GM23338 (cell line): ENCODE measurements around the gene DPF3. TPM values are rescaled to one million over a fixed set of nuclear protein-coding genes. Genes with fewer than 3 reads are reported as not detected.

Experiments
- ATAC-seq: fragments of 200-7000 bp; cut with Tn5 transposase; 3 replicates; pipeline ENCODE4 v1.9.1; 2020
- DNase-seq: peaks from one replicate; pipeline ENCODE4 v3.0.0-alpha.2; 2015; ENCODE audit warnings: low spot score
- H2AFZ ChIP-seq: fragments of 200-600 bp; sonication (generic); 2 replicates; pipeline ENCODE4 v1.8.0; 2016; ENCODE audit warnings: antibody characterized with exemption, mild to moderate bottlenecking, moderate library complexity
- H3F3A ChIP-seq: fragments of 200-600 bp; sonication (generic); replicated peaks from 2 replicates; pipeline ENCODE4 v1.8.0; 2017; ENCODE audit warnings: antibody characterized with exemption, mixed run types, low read depth
- H3K27ac ChIP-seq: fragments of 200-600 bp; sonication (generic); 2 replicates; pipeline ENCODE4 v1.6.1; 2016; ENCODE audit warnings: low read depth
- H3K27me3 ChIP-seq: fragments of 200-600 bp; sonication (generic); 2 replicates; pipeline ENCODE4 v1.8.0; 2016; ENCODE audit warnings: mild to moderate bottlenecking, mixed run types, moderate library complexity; ENCODE audit not compliant: insufficient read depth
- H3K36me3 ChIP-seq: fragments of 200-600 bp; sonication (generic); 2 replicates; pipeline ENCODE4 v1.8.0; 2016; ENCODE audit warnings: mild to moderate bottlenecking; ENCODE audit not compliant: insufficient read depth
- H3K4me1 ChIP-seq: fragments of 200-600 bp; sonication (generic); 2 replicates; pipeline ENCODE4 v1.8.0; 2016; ENCODE audit warnings: mild to moderate bottlenecking, moderate library complexity; ENCODE audit not compliant: insufficient read depth
- H3K4me2 ChIP-seq: fragments of 200-600 bp; sonication (generic); 2 replicates; pipeline ENCODE4 v1.7.1; 2017; ENCODE audit warnings: mixed run types
- H3K4me3 ChIP-seq: fragments of 200-600 bp; sonication (generic); 2 replicates; pipeline ENCODE4 v1.6.1; 2016; ENCODE audit warnings: mixed run types
- H3K79me2 ChIP-seq: fragments of 200-600 bp; sonication (generic); replicated peaks from 2 replicates; pipeline ENCODE4 v1.8.0; 2017; ENCODE audit warnings: mild to moderate bottlenecking; ENCODE audit not compliant: insufficient read depth
- H3K9me2 ChIP-seq: fragments of 200-600 bp; sonication (generic); 2 replicates; pipeline ENCODE4 v1.8.0; 2017; ENCODE audit not compliant: insufficient read depth
- H4K20me1 ChIP-seq: fragments of 200-600 bp; sonication (generic); replicated peaks from 2 replicates; pipeline ENCODE4 v1.8.0; 2017; ENCODE audit warnings: mild to moderate bottlenecking; ENCODE audit not compliant: insufficient read depth
- H3K27ac Mint-ChIP-seq: 2 replicates; pipeline ENCODE4 v1.8.0; 2020; ENCODE audit warnings: inconsistent platforms, mild to moderate bottlenecking, moderate library complexity, mixed read lengths
- H3K27me3 Mint-ChIP-seq: 3 replicates; pipeline ENCODE4 v1.8.0; 2022; ENCODE audit warnings: low read depth, mild to moderate bottlenecking, moderate library complexity, mixed read lengths, inconsistent platforms; ENCODE audit not compliant: insufficient read depth, poor library complexity
- H3K36me3 Mint-ChIP-seq: 3 replicates; pipeline ENCODE4 v1.8.0; 2021; ENCODE audit warnings: low read depth, mild to moderate bottlenecking, inconsistent platforms, moderate library complexity, mixed read lengths
- H3K4me1 Mint-ChIP-seq: 3 replicates; pipeline ENCODE4 v1.8.0; 2020; ENCODE audit warnings: mild to moderate bottlenecking, inconsistent platforms, mixed read lengths
- H3K4me3 Mint-ChIP-seq: 3 replicates; pipeline ENCODE4 v1.8.0; 2021; ENCODE audit warnings: moderate library complexity, mild to moderate bottlenecking, inconsistent platforms, mixed read lengths
- H3K9me3 Mint-ChIP-seq: 3 replicates; pipeline ENCODE4 v1.8.0; 2020; ENCODE audit warnings: moderate library complexity, mild to moderate bottlenecking, inconsistent platforms, mixed read lengths
- CREB1 ChIP-seq: fragments of 250-450 bp; sonication (Bioruptor Pico); IDR thresholded peaks from 2 replicates; pipeline ENCODE4 v1.5.0; 2020; ENCODE audit warnings: low read depth, mild to moderate bottlenecking, moderate library complexity
- CTCF ChIP-seq, 2 experiments: fragments of 200-600 bp in 1 of 2; sonication (generic) in 1 of 2; conservative IDR thresholded peaks; 2 replicates each; pipeline versions ENCODE4 v1.5.1 to v1.6.1; 2016 to 2017; ENCODE audit warnings: antibody characterized with exemption in 2 of 2, low read depth in 2 of 2, mild to moderate bottlenecking in 2 of 2, moderate library complexity in 1 of 2
- ETS1 ChIP-seq: IDR thresholded peaks from 2 replicates; pipeline ENCODE4 v1.6.1; 2016; ENCODE audit warnings: antibody characterized with exemption
- EZH2 ChIP-seq: fragments of 200-600 bp; sonication (generic); IDR thresholded peaks from one replicate; pipeline ENCODE4 v1.8.0; 2017; ENCODE audit warnings: antibody characterized with exemption, mild to moderate bottlenecking, low read depth; ENCODE audit not compliant: unreplicated experiment
- EZH2phosphoT487 ChIP-seq: fragments of 200-600 bp; sonication (generic); IDR thresholded peaks from one replicate; pipeline ENCODE4 v1.8.1; 2018; ENCODE audit warnings: antibody characterized with exemption; ENCODE audit not compliant: unreplicated experiment
- ZNF114 ChIP-seq: fragments of 250-450 bp; sonication (Bioruptor Pico); IDR thresholded peaks from 2 replicates; pipeline ENCODE4 v1.5.0; 2020; ENCODE audit warnings: mild to moderate bottlenecking, moderate library complexity
- ZNF462 ChIP-seq: fragments of 250-450 bp; sonication (Bioruptor Pico); IDR thresholded peaks from 2 replicates; pipeline ENCODE4 v1.5.0; 2020; ENCODE audit warnings: mild to moderate bottlenecking, moderate library complexity
- polyA plus RNA-seq: library from polyadenylated mRNA; unstranded; fragments of >200 nt; fragmentation: Nextera tagmentation; extraction: Ambion mirVana; gene quantifications from 2 replicates; pipeline ENCODE4 v1.2.1, GENCODE V29; 2016
- total RNA-seq: library from RNA; depleted of rRNA; stranded (reverse); fragments of >200 nt; shearing (Covaris generic); gene quantifications from 2 replicates; pipeline ENCODE4 v1.2.3, GENCODE V29; 2014

Gene DPF3
- total and polyA plus RNA-seq, 2 experiments from 2014 or later: 0.18 to 1.0 TPM

GRCh38 chr14:72630374-72630773 is 263.5 kb downstream of the DPF3 start (continued):
- TF ChIP-seq EZH2 (no peak), ETS1 (no peak), CREB1 (CRISPR knock-in tag) (no peak), ZNF114 (CRISPR knock-in tag) (no peak), ZNF462 (CRISPR knock-in tag) (no peak)

- DNase-seq (no peak), ATAC-seq (no peak)
- Histone ChIP-seq H3K79me2 (no peaks in the 10 kb centered on the region), H3K9me2 (peaks cover 3% of the 10 kb centered on the region; the same call in 1 of the 2 replicates), H3K36me3 (no peaks in the 10 kb centered on the region), H3K4me2 (no peak overlapping the region), H3K27ac (no peak overlapping the region), H2AFZ (no peak overlapping the region), H3F3A (no peaks in the 10 kb centered on the region), H3K4me3 (no peak overlapping the region), H4K20me1 (no peaks in the 10 kb centered on the region), H3K27me3 (no peaks in the 10 kb centered on the region), H3K4me1 (no peaks in the 10 kb centered on the region)
- H3K9me3 Mint-ChIP-seq: peaks cover 14% of the 10 kb centered on the region
- no peak overlapping the region for H3K4me3 Mint-ChIP-seq
- no peaks in the 10 kb centered on the region for H3K4me1 Mint-ChIP-seq
- peaks cover 1% of the 10 kb centered on the region for H3K27me3 Mint-ChIP-seq
- no peak overlapping the region for H3K27ac Mint-ChIP-seq
- H3K36me3 Mint-ChIP-seq: no peaks in the 10 kb centered on the region
- no peak for TF ChIP-seq EZH2phosphoT487
- TF ChIP-seq EZH2: no peak
- no peak for TF ChIP-seq CTCF (conservative IDR thresholded peaks at IDR 0.05; ENCODE audit: low read depth in 2 of 2)
- TF ChIP-seq ZNF462 (CRISPR knock-in tag): no peak
These were observed 264.4 kb downstream of the DPF3 start for GRCh38 chr14:72629534-72629933.
